OCI-LY7 (cell line): ENCODE results near the gene CDH7. TPM values are rescaled to one million over a fixed set of nuclear protein-coding genes. Genes with fewer than 3 reads are reported as not detected.

Experiments used
- BruUV-seq: library from RNA; stranded (reverse); fragments of 400-500 nt; replicated peaks from 2 replicates; lab custom pipeline; 2021; lab: Mats Ljungman, UMichigan
- CTCF ChIA-PET: fragments of 300-600 bp; sonication (Branson Sonifier 250); formaldehyde crosslinking; loops from one replicate; lab custom pipeline; 2022; ENCODE audit warnings: antibody characterized with exemption; ENCODE audit not compliant: unreplicated experiment; lab: Charles Lee
- POLR2A ChIA-PET: fragments of 300-600 bp; sonication (Branson Sonifier 250); formaldehyde crosslinking; loops from one replicate; lab custom pipeline; 2022; ENCODE audit warnings: antibody characterized with exemption; lab: Charles Lee
- DNase-seq: peaks from one replicate; pipeline ENCODE4 v3.0.0-alpha.2; 2015; ENCODE audit warnings: low spot score
- H2AFZ ChIP-seq: fragments of 200-600 bp; sonication (generic), shearing (Covaris generic); 2 replicates; pipeline ENCODE4 v1.6.1; 2014; ENCODE audit warnings: mild to moderate bottlenecking, antibody characterized with exemption, low read length, moderate library complexity
- H3K27ac ChIP-seq: fragments of 200-600 bp; sonication (generic); 2 replicates; pipeline ENCODE4 v1.5.1; 2014; ENCODE audit warnings: mixed run types, low read depth, mild to moderate bottlenecking, moderate library complexity, low read length, inconsistent platforms; ENCODE audit not compliant: poor library complexity, severe bottlenecking
- H3K36me3 ChIP-seq: fragments of 200-600 bp; sonication (generic); 2 replicates; pipeline ENCODE4 v1.6.1; 2014; ENCODE audit warnings: mild to moderate bottlenecking, antibody characterized with exemption, low read length, moderate library complexity, mixed read lengths; ENCODE audit not compliant: insufficient read depth
- H3K4me1 ChIP-seq: fragments of 200-600 bp; sonication (generic); 2 replicates; pipeline ENCODE4 v1.5.1; 2014; ENCODE audit warnings: mild to moderate bottlenecking, low read length; ENCODE audit not compliant: insufficient read depth, poor library complexity, severe bottlenecking
- H3K4me2 ChIP-seq: fragments of 200-600 bp; sonication (generic); 2 replicates; pipeline ENCODE4 v1.6.1; 2014; ENCODE audit warnings: mild to moderate bottlenecking, low read length
- H3K4me3 ChIP-seq: fragments of 200-600 bp; sonication (generic); 2 replicates; pipeline ENCODE4 v1.5.1; 2014; ENCODE audit warnings: mild to moderate bottlenecking, low read depth, low read length; ENCODE audit not compliant: poor library complexity, severe bottlenecking
- H3K79me2 ChIP-seq: fragments of 200-600 bp; sonication (generic); 2 replicates; pipeline ENCODE4 v1.6.1; 2016; ENCODE audit warnings: low read depth, mild to moderate bottlenecking, low read length, moderate library complexity, mixed read lengths; ENCODE audit not compliant: insufficient read depth
- H3K9me2 ChIP-seq: fragments of 200-600 bp; sonication (generic); 2 replicates; pipeline ENCODE4 v1.6.1; 2016; ENCODE audit warnings: mild to moderate bottlenecking, low read length, mixed read lengths; ENCODE audit not compliant: insufficient read depth
- H3K9me3 ChIP-seq: fragments of 200-600 bp; sonication (generic); 2 replicates; pipeline ENCODE4 v1.6.1; 2014; ENCODE audit warnings: mild to moderate bottlenecking, mixed run types, low read length, mixed read lengths
- H4K20me1 ChIP-seq: fragments of 200-600 bp; sonication (generic); 2 replicates; pipeline ENCODE4 v1.6.1; 2014; ENCODE audit warnings: mild to moderate bottlenecking, antibody characterized with exemption, low read length, moderate library complexity, mixed read lengths; ENCODE audit not compliant: insufficient read depth
- EZH2phosphoT487 ChIP-seq: fragments of 200-600 bp; sonication (generic); IDR thresholded peaks from 2 replicates; pipeline ENCODE4 v1.6.1; 2018; ENCODE audit warnings: low read depth, borderline replicate concordance, mild to moderate bottlenecking, mixed run types, antibody characterized with exemption, low read length, moderate library complexity, mixed read lengths
- intact Hi-C: fragments of 100-400 bp; cut with micrococcal nuclease; formaldehyde crosslinking; loops from one replicate; pipeline ENCODE4 v1.10.0; 2022; ENCODE audit not compliant: unreplicated experiment
- total RNA-seq, 2 experiments: library from RNA; depleted of rRNA in 1 of 2; stranded (reverse); fragments of >200 nt in 1 of 2; shearing (Covaris generic) in 1 of 2; gene quantifications; 2 replicates each; pipeline ENCODE4 v1.2.3, GENCODE V29; 2014 to 2022
- TF ChIP-seq, protein P1 (sequence below): fragments of 200-600 bp; sonication (generic); conservative IDR thresholded peaks from 2 replicates; pipeline ENCODE4 v1.5.1; 2014; ENCODE audit warnings: mild to moderate bottlenecking, antibody characterized with exemption, low read length, moderate library complexity, mixed read lengths

The CDH7 gene
- total RNA-seq, 2 experiments from 2014 or later: not detected

DNA sequence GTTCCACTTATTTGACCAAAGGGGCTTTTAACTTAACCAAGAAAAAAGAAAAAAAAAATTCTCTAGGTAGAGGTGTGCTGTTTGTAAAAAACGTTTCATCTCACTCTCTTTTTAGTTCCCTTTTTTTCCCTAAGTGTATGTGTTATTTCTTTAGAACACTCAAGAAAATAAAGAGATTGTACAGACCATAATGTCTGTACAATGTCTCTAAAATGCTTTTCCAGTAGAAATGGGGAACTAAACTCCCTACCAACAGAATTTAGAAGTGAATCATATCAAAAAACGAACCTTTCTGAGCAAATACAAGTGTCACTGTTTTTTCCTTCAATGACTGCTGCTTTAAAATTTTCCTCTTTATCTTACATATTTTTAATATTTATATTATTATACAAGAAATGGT, 72.0 kb downstream of the CDH7 start:
- no peak for TF ChIP-seq EZH2phosphoT487
- TF ChIP-seq, protein P1, sequence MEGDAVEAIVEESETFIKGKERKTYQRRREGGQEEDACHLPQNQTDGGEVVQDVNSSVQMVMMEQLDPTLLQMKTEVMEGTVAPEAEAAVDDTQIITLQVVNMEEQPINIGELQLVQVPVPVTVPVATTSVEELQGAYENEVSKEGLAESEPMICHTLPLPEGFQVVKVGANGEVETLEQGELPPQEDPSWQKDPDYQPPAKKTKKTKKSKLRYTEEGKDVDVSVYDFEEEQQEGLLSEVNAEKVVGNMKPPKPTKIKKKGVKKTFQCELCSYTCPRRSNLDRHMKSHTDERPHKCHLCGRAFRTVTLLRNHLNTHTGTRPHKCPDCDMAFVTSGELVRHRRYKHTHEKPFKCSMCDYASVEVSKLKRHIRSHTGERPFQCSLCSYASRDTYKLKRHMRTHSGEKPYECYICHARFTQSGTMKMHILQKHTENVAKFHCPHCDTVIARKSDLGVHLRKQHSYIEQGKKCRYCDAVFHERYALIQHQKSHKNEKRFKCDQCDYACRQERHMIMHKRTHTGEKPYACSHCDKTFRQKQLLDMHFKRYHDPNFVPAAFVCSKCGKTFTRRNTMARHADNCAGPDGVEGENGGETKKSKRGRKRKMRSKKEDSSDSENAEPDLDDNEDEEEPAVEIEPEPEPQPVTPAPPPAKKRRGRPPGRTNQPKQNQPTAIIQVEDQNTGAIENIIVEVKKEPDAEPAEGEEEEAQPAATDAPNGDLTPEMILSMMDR: no peak
- no peak overlapping the region for H3K27ac ChIP-seq
- intact Hi-C loops: no loop called here
- no TSS peak for BruUV-seq
- H3K9me3 ChIP-seq: no peaks in the 10 kb centered on the region
- no peak overlapping the region for H3K4me3 ChIP-seq
- DNase-seq: no peak
- H3K9me2 ChIP-seq: no peaks in the 10 kb centered on the region
- POLR2A ChIA-PET: no interaction called here
- CTCF ChIA-PET: no interaction called here
- no peaks in the 10 kb centered on the region for H3K79me2 ChIP-seq
- H3K4me1 ChIP-seq: no peaks in the 10 kb centered on the region
- no peak overlapping the region for H3K4me2 ChIP-seq
- H4K20me1 ChIP-seq: no peaks in the 10 kb centered on the region
- H3K36me3 ChIP-seq: no peaks in the 10 kb centered on the region
- H2AFZ ChIP-seq: no peak overlapping the region

- H3K9me3 ChIP-seq: no peaks in the 10 kb centered on the region
- H3K4me1 ChIP-seq: no peaks in the 10 kb centered on the region
- no peaks in the 10 kb centered on the region for H3K9me2 ChIP-seq
- H3K79me2 ChIP-seq: no peaks in the 10 kb centered on the region
- no peaks in the 10 kb centered on the region for H4K20me1 ChIP-seq
- intact Hi-C loops: no loop called here
- no peak overlapping the region for H3K4me3 ChIP-seq
- DNase-seq: no peak
- no peak for TF ChIP-seq EZH2phosphoT487
- TF ChIP-seq, protein P1: no peak
- H2AFZ ChIP-seq: no peak overlapping the region
- H3K27ac ChIP-seq: no peak overlapping the region
- BruUV-seq: no TSS peak
- ChIA-PET CTCF (no interaction called here), POLR2A (no interaction called here)
- H3K4me2 ChIP-seq: no peak overlapping the region
- H3K36me3 ChIP-seq: no peaks in the 10 kb centered on the region
Measured at GRCh38 chr18:65827444-65827843, 76.6 kb downstream of the CDH7 start.

DNA sequence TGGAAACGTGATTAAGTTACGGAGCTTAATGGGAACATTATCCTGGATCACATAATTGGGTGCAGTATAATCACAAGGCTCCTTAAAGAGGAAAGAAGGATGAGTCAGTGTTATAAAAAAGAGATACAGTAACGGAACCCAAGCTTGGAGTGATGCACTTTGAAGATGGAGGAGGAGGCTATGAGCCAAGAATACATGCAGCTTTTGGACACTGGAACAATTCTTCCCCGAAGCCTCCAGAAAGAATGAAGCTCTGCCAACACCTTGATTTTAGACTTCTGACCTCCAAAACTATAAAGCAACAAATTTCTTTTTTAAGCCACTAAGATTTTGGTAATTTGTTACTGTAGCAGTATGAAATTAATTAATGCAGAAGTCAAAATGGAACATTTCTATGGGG, 85.1 kb downstream of the CDH7 start:
- Histone ChIP-seq H2AFZ (no peak overlapping the region), H3K4me2 (no peak overlapping the region), H3K4me3 (no peak overlapping the region), H3K36me3 (no peaks in the 10 kb centered on the region), H3K9me3 (no peaks in the 10 kb centered on the region), H3K27ac (no peak overlapping the region), H3K79me2 (no peaks in the 10 kb centered on the region), H3K9me2 (no peaks in the 10 kb centered on the region), H4K20me1 (no peaks in the 10 kb centered on the region), H3K4me1 (no peaks in the 10 kb centered on the region)
- TF ChIP-seq, protein P1: no peak
- TF ChIP-seq EZH2phosphoT487: no peak
- DNase-seq: no peak
- intact Hi-C loops: no loop called here
- BruUV-seq: no TSS peak
- CTCF ChIA-PET: no interaction called here
- POLR2A ChIA-PET: no interaction called here
